HG03025 (cell line): ENCODE data around the gene ITIH1.
"Not testable (repeated sequence)": the region's sequence is repeated elsewhere in the genome, so short reads cannot be mapped to it uniquely, and the experiment has no call there.

Experiments used
- ATAC-seq: cut with Tn5 transposase; IDR thresholded peaks from one replicate; pipeline ENCODE4 v1.9.1; 2021; ENCODE audit warnings: mild to moderate bottlenecking, moderate library complexity; ENCODE audit not compliant: unreplicated experiment, low FRiP score

The ITIH1 gene

GRCh38 chr3:52773361-52774065 is 3.9 kb upstream of the ITIH1 start:
- ATAC-seq: no peak

- ATAC-seq: no peak
These were observed 3.2 kb upstream of the ITIH1 start for GRCh38 chr3:52774066-52774713.

- ATAC-seq: no peak
These were observed 2.2 kb upstream of the ITIH1 start for GRCh38 chr3:52774901-52775864.

- ATAC-seq: no peak
These were observed 1.5 kb upstream of the ITIH1 start for GRCh38 chr3:52775877-52776276.

- not testable (repeated sequence) for ATAC-seq
These were observed 913 bp upstream of the ITIH1 start for GRCh38 chr3:52776486-52776885.

GRCh38 chr3:52777959-52778805 is 783 bp downstream of the ITIH1 start:
- ATAC-seq: no peak

- ATAC-seq: no peak
These were observed 1.8 kb downstream of the ITIH1 start for GRCh38 chr3:52779011-52779836.

- ATAC-seq: no peak
These were observed 2.6 kb downstream of the ITIH1 start for GRCh38 chr3:52779837-52780585.

GRCh38 chr3:52781741-52782140 is 4.3 kb downstream of the ITIH1 start:
- no peak for ATAC-seq

GRCh38 chr3:52782412-52783210 is 5.2 kb downstream of the ITIH1 start:
- ATAC-seq: no peak

GRCh38 chr3:52783211-52783555 is 5.8 kb downstream of the ITIH1 start:
- no peak for ATAC-seq

GRCh38 chr3:52784021-52784621 is 6.7 kb downstream of the ITIH1 start:
- no peak for ATAC-seq

GRCh38 chr3:52784931-52785590 is 7.7 kb downstream of the ITIH1 start:
- no peak for ATAC-seq

- ATAC-seq: no peak
These were observed 9.2 kb downstream of the ITIH1 start for GRCh38 chr3:52786330-52787215.

- ATAC-seq: no peak
These were observed 9.8 kb downstream of the ITIH1 start for GRCh38 chr3:52787246-52787645.
